ENCODE data around the gene TMEM131.

The TMEM131 gene

DNA sequence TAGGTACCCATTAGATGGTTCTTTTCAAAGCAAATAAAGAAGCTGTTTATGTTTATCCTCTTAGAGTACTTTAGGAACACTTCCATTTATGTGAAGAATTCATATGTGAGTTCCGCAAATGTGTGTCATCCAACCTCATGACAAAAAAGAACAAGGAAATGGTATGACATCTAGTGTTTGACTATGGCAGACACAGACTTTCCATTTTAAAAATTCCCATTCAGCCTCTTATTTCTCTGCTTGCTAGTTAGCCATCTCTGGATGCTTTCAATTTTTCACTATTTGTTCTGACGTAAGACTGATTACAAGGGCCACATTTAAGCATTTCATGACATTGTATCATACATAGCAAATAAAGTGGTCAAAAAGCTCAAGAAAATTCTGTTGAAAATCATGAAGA lies 179.3 kb downstream of the TMEM131 start:
- Histone ChIP-seq H3K27ac (ENCODE audit: low read length) (no peak overlapping the region), H3K4me1 (ENCODE audit: control insufficient read depth, insufficient read depth, low read length) (no peaks in the 10 kb centered on the region), H3K36me3 (ENCODE audit: control insufficient read depth, insufficient read depth, low read length) (no peaks in the 10 kb centered on the region), H3K9me3 (ENCODE audit: control insufficient read depth, insufficient read depth, low read length) (no peaks in the 10 kb centered on the region), H3K27me3 (ENCODE audit: control insufficient read depth, insufficient read depth, low read length) (no peaks in the 10 kb centered on the region; the same call in 1 of the 2 replicates), H3K4me3 (ENCODE audit: low read length) (no peak overlapping the region)
- WGBS (ENCODE audit: insufficient coverage, insufficient read length) = no CpG with 5 or more reads among the region's 2 CpGs
- no peak for DNase-seq (ENCODE audit: low read depth, low spot score)

DNA sequence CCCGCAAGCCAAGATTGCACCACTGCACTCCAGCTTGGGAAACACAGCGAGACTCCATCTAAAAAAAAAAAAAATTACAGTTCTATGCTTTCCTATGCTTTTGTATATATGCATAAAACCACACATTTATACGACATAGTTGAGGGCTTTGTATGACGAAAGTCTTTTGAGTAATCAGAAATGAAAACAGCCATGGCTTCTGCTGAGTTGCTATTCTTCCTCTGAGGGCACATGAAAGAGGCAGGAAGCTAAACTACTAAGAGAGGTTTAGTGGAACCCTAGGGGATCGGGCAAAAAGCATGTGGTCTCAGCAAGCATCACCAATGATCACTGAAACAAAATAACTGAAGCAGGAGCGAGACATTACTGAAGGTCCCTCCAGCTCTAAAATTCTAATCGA lies 182.8 kb downstream of the TMEM131 start:
- no peaks in the 10 kb centered on the region for H3K4me1 ChIP-seq (ENCODE audit: control insufficient read depth, insufficient read depth, low read length)
- H3K4me3 ChIP-seq (ENCODE audit: low read length) = no peak overlapping the region
- H3K27ac ChIP-seq (ENCODE audit: low read length) = no peak overlapping the region
- no CpG with 5 or more reads among the region's 7 CpGs for WGBS (ENCODE audit: insufficient coverage, insufficient read length)
- H3K36me3 ChIP-seq (ENCODE audit: control insufficient read depth, insufficient read depth, low read length) = no peaks in the 10 kb centered on the region
- no peak for DNase-seq (ENCODE audit: low read depth, low spot score)
- no peaks in the 10 kb centered on the region for H3K9me3 ChIP-seq (ENCODE audit: control insufficient read depth, insufficient read depth, low read length)
- no peaks in the 10 kb centered on the region; the same call in 1 of the 2 replicates for H3K27me3 ChIP-seq (ENCODE audit: control insufficient read depth, insufficient read depth, low read length)

DNA sequence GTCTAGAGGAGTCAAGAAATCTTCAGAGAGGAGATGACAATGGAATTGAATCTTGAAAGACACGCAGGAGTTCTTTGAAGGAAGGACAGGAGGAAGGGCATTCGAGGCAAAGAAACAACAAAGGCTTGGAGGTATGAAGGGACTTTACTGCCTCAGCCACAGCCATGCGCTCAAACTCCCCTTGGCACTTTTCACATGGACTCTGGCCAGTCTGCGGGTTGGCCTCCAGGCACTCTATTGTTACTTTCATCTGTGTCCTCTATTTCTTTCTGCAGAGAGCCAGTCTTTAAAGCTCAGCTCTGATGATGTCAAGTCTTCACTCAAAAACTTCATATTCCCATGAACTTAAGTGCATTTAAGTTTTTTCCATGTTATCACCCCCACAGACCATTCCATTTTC lies 186.9 kb downstream of the TMEM131 start:
- WGBS (ENCODE audit: insufficient coverage, insufficient read length) = no CpG with 5 or more reads among the region's 4 CpGs
- Histone ChIP-seq H3K36me3 (ENCODE audit: control insufficient read depth, insufficient read depth, low read length) (no peaks in the 10 kb centered on the region), H3K4me1 (ENCODE audit: control insufficient read depth, insufficient read depth, low read length) (no peaks in the 10 kb centered on the region), H3K27ac (ENCODE audit: low read length) (no peak overlapping the region), H3K27me3 (ENCODE audit: control insufficient read depth, insufficient read depth, low read length) (no peaks in the 10 kb centered on the region), H3K9me3 (ENCODE audit: control insufficient read depth, insufficient read depth, low read length) (no peaks in the 10 kb centered on the region), H3K4me3 (ENCODE audit: low read length) (no peak overlapping the region)
- no peak for DNase-seq (ENCODE audit: low read depth, low spot score)

DNA sequence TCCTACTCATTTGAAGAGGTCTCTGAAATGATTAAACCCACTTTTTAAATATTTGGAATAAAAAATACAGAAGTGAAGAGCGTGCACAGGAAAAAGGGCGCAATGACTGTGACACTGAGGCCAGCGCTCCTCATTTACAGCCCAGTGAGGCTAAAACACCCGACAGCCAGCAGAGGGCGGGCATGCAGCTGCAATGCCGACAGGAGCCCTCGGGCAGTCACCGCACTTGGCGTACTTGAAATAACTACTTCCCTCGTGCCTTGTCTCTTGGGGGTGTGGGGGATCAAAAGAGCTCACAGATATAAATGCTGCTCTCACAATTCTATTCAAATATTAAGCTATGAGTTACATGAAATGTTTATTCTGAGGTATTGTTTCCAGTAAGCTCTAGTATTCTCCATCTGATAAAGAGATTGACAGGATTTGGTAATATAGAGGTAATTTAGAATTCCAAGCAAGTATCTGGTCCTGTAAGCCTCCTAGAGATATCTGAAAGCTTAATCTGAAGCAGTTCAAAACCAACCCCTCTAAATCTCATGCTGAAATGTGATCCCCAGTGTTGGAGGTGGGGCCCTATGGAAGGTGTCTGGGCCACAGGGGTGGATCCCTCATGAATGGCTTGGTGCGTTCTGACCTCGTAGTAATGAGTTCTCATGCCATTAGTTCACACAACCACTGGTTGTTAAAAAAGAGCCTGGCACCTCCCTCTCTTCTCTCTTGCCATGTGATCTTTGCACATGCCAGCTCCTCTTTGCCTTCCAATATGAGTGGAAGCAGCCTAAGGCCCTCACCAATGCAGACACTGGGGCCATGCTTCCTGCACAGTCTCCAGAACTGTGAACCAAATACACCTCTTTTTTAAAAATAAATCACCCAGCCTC lies 188.8 kb downstream of the TMEM131 start:
- Histone ChIP-seq H3K4me3 (ENCODE audit: low read length) (no peak overlapping the region), H3K27ac (ENCODE audit: low read length) (no peak overlapping the region), H3K4me1 (ENCODE audit: control insufficient read depth, insufficient read depth, low read length) (no peaks in the 10 kb centered on the region), H3K27me3 (ENCODE audit: control insufficient read depth, insufficient read depth, low read length) (no peaks in the 10 kb centered on the region), H3K9me3 (ENCODE audit: control insufficient read depth, insufficient read depth, low read length) (no peaks in the 10 kb centered on the region), H3K36me3 (ENCODE audit: control insufficient read depth, insufficient read depth, low read length) (no peaks in the 10 kb centered on the region)
- WGBS (ENCODE audit: insufficient coverage, insufficient read length) = no CpG with 5 or more reads among the region's 12 CpGs
- peak; percentile 31 for DNase-seq (ENCODE audit: low read depth, low spot score)

DNA sequence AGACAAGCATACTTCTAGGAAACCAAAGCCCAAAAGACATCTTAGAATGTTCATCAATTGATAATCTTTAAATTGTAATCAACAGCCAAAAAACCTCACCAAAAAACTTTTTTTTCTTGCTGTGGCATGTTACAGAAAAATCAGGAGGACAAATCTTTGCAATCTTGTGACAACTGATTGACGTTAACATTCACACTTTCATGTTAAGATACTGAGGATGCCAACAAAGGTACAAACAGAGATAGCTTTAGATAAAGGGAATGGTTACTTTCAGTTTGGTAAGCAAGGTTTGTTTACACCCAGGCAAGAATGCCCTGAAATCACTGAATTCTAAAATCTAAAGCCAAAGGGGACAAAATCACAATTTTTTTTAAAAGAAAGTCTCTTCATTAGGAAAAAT lies 190.0 kb downstream of the TMEM131 start:
- no peak for DNase-seq (ENCODE audit: low read depth, low spot score)
- Histone ChIP-seq H3K27me3 (ENCODE audit: control insufficient read depth, insufficient read depth, low read length) (no peaks in the 10 kb centered on the region), H3K4me1 (ENCODE audit: control insufficient read depth, insufficient read depth, low read length) (no peaks in the 10 kb centered on the region), H3K4me3 (ENCODE audit: low read length) (no peak overlapping the region), H3K9me3 (ENCODE audit: control insufficient read depth, insufficient read depth, low read length) (no peaks in the 10 kb centered on the region), H3K36me3 (ENCODE audit: control insufficient read depth, insufficient read depth, low read length) (no peaks in the 10 kb centered on the region), H3K27ac (ENCODE audit: low read length) (no peak overlapping the region)
- WGBS (ENCODE audit: insufficient coverage, insufficient read length) = no CpG with 5 or more reads among the region's 1 CpG

DNA sequence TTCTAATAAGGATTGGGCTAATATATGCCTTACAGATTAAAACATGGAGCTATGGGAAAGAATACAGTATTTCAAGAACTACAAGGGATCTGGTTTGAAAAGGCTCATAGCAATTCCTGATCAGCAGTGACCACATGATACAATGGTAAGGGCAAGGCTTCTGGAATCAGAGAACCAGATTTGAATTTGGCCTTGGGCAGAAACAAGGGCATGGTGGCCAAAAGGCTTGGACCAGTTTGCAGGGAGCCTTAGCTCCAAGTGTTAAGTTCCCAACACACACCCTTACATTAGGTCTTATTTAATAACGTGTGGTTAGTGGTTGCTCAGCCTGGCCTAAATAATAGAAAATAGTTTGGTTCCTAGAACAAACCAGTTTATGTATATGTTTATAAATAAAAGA lies 194.7 kb downstream of the TMEM131 start:
- Histone ChIP-seq H3K9me3 (ENCODE audit: control insufficient read depth, insufficient read depth, low read length) (no peaks in the 10 kb centered on the region), H3K4me3 (ENCODE audit: low read length) (no peak overlapping the region), H3K27ac (ENCODE audit: low read length) (no peak overlapping the region), H3K4me1 (ENCODE audit: control insufficient read depth, insufficient read depth, low read length) (no peaks in the 10 kb centered on the region), H3K27me3 (ENCODE audit: control insufficient read depth, insufficient read depth, low read length) (no peaks in the 10 kb centered on the region), H3K36me3 (ENCODE audit: control insufficient read depth, insufficient read depth, low read length) (no peaks in the 10 kb centered on the region)
- WGBS (ENCODE audit: insufficient coverage, insufficient read length) = no CpG with 5 or more reads among the region's 1 CpG
- DNase-seq (ENCODE audit: low read depth, low spot score) = no peak

DNA sequence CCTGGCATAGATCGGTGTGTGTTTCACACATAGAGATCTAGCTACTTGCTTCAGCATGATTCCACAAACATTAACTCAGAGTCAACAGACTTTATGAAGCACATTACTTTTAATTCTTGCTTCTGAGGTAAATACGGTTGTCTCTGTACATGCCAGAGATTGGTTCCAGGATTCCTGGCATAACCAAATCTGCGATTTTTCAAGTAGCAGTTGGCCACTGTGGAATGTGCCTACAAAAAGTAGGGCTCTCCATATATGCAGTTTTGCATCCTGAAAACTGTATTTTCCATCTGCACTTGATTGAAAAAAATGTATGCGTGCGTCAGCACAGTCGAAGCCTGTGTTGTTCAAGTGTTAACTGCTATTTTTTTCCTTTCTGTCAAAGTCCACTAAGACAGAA lies 197.3 kb downstream of the TMEM131 start:
- H3K4me1 ChIP-seq (ENCODE audit: control insufficient read depth, insufficient read depth, low read length) = no peaks in the 10 kb centered on the region
- no CpG with 5 or more reads among the region's 6 CpGs for WGBS (ENCODE audit: insufficient coverage, insufficient read length)
- H3K36me3 ChIP-seq (ENCODE audit: control insufficient read depth, insufficient read depth, low read length) = no peaks in the 10 kb centered on the region

DNA sequence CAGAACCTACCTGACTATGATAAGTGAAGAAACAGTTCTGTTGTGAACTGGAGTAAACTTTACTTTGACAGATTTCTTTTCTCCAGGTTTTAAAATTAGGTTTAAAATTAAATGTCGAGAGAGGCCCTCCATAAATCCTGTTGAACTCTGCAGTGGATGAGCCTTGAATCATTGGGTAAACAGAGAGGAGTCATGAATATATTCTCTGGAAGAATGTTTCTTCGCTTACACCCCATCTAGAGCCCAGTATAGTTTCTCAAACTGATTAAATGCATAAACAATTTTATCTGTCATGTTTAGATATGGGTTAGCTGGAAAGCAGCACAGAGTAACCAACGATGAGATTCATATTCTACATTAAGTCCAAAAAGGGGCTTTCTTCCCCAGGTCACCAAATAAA lies 198.4 kb downstream of the TMEM131 start:
- H3K4me1 ChIP-seq (ENCODE audit: control insufficient read depth, insufficient read depth, low read length) = no peaks in the 10 kb centered on the region
- H3K27me3 ChIP-seq (ENCODE audit: control insufficient read depth, insufficient read depth, low read length) = no peaks in the 10 kb centered on the region
- no peak for DNase-seq (ENCODE audit: low read depth, low spot score)
- H3K9me3 ChIP-seq (ENCODE audit: control insufficient read depth, insufficient read depth, low read length) = no peaks in the 10 kb centered on the region
- H3K36me3 ChIP-seq (ENCODE audit: control insufficient read depth, insufficient read depth, low read length) = 0 out of 2 replicates have a peak, but pooled peaks cover 2% of the 10 kb centered on the region
- no peak overlapping the region for H3K27ac ChIP-seq (ENCODE audit: low read length)
- no CpG with 5 or more reads among the region's 3 CpGs for WGBS (ENCODE audit: insufficient coverage, insufficient read length)
- no peak overlapping the region for H3K4me3 ChIP-seq (ENCODE audit: low read length)

More for the DNA sequence above, 197.3 kb downstream of the TMEM131 start:
- Histone ChIP-seq H3K4me3 (ENCODE audit: low read length) (no peak overlapping the region), H3K27ac (ENCODE audit: low read length) (no peak overlapping the region), H3K27me3 (ENCODE audit: control insufficient read depth, insufficient read depth, low read length) (no peaks in the 10 kb centered on the region), H3K9me3 (ENCODE audit: control insufficient read depth, insufficient read depth, low read length) (no peaks in the 10 kb centered on the region)
- no peak for DNase-seq (ENCODE audit: low read depth, low spot score)

DNA sequence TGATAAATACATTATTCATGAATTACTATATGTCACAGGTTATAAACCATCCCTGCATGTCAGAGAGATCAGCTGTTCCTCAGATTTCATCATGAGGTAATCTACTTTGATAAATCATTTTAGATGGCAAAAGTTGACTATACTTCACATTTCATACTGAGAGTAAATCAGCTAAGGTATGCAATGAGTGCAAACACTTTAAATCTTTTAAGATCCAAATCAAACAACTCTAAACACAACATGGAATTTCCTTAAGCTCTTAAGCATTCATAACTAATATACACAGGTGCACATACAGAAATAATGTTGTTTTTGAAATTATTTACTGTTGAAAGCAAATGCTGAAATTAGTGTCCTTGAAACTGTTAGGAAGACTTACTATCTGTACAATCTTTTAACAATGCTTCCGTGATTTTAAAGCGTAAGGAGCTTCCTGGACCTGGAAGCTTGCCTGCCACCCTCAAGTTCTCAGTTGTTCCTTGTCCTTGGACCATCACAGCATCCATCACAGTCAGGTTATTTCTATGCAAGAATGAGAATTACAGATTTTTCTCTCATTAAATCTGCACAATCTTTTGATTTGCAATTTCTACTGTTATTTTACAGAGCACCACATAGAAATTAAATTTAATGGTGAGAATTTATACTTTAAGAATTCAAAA lies 199.2 kb downstream of the TMEM131 start:
- no peak for DNase-seq (ENCODE audit: low read depth, low spot score)
- Histone ChIP-seq H3K4me1 (ENCODE audit: control insufficient read depth, insufficient read depth, low read length) (no peaks in the 10 kb centered on the region), H3K4me3 (ENCODE audit: low read length) (no peak overlapping the region), H3K9me3 (ENCODE audit: control insufficient read depth, insufficient read depth, low read length) (no peaks in the 10 kb centered on the region), H3K27ac (ENCODE audit: low read length) (no peak overlapping the region), H3K36me3 (ENCODE audit: control insufficient read depth, insufficient read depth, low read length) (0 out of 2 replicates have a peak, but pooled peaks cover 3% of the 10 kb centered on the region), H3K27me3 (ENCODE audit: control insufficient read depth, insufficient read depth, low read length) (no peaks in the 10 kb centered on the region)
- no CpG with 5 or more reads among the region's 2 CpGs for WGBS (ENCODE audit: insufficient coverage, insufficient read length)

DNA sequence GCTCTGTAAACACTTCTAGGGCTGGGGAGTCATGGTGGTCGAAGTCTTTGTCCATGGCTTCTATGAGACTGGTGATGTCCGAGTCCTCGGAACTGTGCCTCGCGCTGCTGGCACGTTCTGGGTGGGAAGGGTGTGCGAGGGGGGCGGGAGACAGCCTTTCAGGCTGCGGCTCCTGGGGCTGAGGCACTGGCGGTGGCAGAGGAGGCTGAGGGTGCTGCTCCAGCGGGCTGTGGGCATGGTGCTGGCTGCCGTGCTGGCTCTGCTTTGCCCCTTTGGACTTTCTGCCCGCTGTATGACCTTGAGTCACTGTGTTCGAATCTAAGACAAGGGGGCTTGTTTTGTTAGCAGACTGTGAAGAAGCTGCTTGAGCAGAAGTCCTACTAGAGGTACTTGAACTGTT lies 203.3 kb downstream of the TMEM131 start:
- Histone ChIP-seq H3K4me1 (ENCODE audit: control insufficient read depth, insufficient read depth, low read length) (no peaks in the 10 kb centered on the region), H3K36me3 (ENCODE audit: control insufficient read depth, insufficient read depth, low read length) (0 out of 2 replicates have a peak, but pooled peaks cover 3% of the 10 kb centered on the region), H3K4me3 (ENCODE audit: low read length) (no peak overlapping the region), H3K9me3 (ENCODE audit: control insufficient read depth, insufficient read depth, low read length) (no peaks in the 10 kb centered on the region), H3K27me3 (ENCODE audit: control insufficient read depth, insufficient read depth, low read length) (no peaks in the 10 kb centered on the region), H3K27ac (ENCODE audit: low read length) (no peak overlapping the region)
- DNase-seq (ENCODE audit: low read depth, low spot score) = no peak
- WGBS (ENCODE audit: insufficient coverage, insufficient read length) = no CpG with 5 or more reads among the region's 14 CpGs

Measured in iPS DF 6.9 (cell line).